ENCODE measurements around the gene LRRC8C.

GRCh38 chr1:89762386-89762778 lies 129.5 kb downstream of the LRRC8C start:
- TF ChIP-seq EZH2phosphoT487 (IDR thresholded peaks at IDR 0.05; ENCODE audit: insufficient read depth, low read depth) (no peak), EZH2 (IDR thresholded peaks at IDR 0.05; ENCODE audit: insufficient read depth, poor library complexity, severe bottlenecking) (no peak)
